Measurements from ENCODE around the gene CNTNAP5.
A peak's percentile ranks its signal among the peaks of the same experiment; 100 is the strongest.

The CNTNAP5 gene

DNA sequence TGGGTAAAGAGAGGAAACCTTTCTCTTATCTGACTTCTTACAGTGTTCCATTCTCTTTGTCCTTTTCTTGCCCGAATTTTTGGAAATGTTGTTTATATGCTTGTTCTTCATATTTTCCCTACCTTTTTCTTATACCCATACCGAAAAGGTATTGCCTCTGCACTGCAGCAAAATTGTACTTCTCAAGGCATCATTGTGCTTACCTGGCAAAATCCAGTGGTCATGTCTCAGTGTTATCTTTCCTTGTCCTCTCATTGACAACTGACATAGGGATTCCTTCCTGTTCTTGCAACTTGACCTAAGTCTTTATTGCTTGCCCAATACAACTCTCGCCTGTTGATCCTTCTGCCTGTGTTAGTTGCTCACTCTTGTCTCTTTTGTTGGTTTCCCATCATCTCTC lies 842.2 kb downstream of the CNTNAP5 start:
- no peak for TF ChIP-seq CTCF (IDR thresholded peaks at IDR 0.05; ENCODE audit: low read depth, low read length, missing control alignments)
- no peak for DNase-seq (ENCODE audit: low read depth)
- no peak overlapping the region for H3K4me3 ChIP-seq (ENCODE audit: low read depth, low read length)
- in situ Hi-C loops (cut with HindIII; ENCODE audit: low sequenced_read_pairs) = no loop called here

DNA sequence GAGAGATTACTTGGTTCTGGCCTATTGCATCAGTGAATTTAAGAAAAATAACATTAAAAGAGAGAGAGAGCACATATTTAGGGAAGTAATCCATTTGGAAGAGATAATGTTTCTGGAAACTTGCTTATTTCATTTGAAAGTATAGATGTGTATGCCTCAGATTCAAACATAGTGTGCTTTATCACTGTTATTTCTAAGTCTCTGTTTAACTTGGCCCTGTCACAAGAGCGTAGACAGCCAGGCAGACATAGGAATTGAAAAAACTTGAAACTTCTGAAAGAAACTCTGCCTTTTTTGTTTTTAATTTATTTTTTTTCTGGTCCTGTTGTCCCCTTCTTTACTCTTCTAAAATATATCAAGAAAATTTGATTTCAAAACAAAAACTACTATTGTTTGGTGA lies 849.1 kb downstream of the CNTNAP5 start:
- TF ChIP-seq CTCF (IDR thresholded peaks at IDR 0.05; ENCODE audit: low read depth, low read length, missing control alignments) = no peak
- H3K4me3 ChIP-seq (ENCODE audit: low read depth, low read length) = no peak overlapping the region
- in situ Hi-C loops (cut with HindIII; ENCODE audit: low sequenced_read_pairs) = no loop called here
- no peak for DNase-seq (ENCODE audit: low read depth)

DNA sequence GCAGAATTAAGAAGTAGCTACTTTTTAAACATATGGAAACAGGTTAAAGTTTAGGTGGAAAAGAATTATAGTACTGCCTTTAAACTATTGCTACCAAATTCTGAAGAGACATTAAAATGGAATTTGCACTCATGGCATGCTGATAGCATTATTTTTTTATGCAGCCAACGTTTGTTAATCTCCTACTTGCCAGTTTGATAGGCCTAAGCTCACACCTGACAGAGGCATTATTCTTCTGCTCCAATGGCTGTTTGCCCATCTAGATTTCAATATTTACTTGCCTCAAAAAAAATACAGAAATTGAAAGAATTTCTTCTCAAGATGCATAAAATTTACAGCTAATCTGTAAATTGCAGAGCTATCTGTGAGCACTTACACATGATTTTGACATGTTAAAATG lies 849.6 kb downstream of the CNTNAP5 start:
- H3K4me3 ChIP-seq (ENCODE audit: low read depth, low read length) = no peak overlapping the region
- in situ Hi-C loops (cut with HindIII; ENCODE audit: low sequenced_read_pairs) = no loop called here
- DNase-seq (ENCODE audit: low read depth) = no peak
- TF ChIP-seq CTCF (IDR thresholded peaks at IDR 0.05; ENCODE audit: low read depth, low read length, missing control alignments) = no peak

GRCh38 chr2:124875627-124876244 lies 850.6 kb downstream of the CNTNAP5 start:
- no peak overlapping the region for H3K4me3 ChIP-seq (ENCODE audit: low read depth, low read length)
- no peak for TF ChIP-seq CTCF (IDR thresholded peaks at IDR 0.05; ENCODE audit: low read depth, low read length, missing control alignments)
- in situ Hi-C loops (cut with HindIII; ENCODE audit: low sequenced_read_pairs) = no loop called here
- no peak for DNase-seq (ENCODE audit: low read depth)

DNA sequence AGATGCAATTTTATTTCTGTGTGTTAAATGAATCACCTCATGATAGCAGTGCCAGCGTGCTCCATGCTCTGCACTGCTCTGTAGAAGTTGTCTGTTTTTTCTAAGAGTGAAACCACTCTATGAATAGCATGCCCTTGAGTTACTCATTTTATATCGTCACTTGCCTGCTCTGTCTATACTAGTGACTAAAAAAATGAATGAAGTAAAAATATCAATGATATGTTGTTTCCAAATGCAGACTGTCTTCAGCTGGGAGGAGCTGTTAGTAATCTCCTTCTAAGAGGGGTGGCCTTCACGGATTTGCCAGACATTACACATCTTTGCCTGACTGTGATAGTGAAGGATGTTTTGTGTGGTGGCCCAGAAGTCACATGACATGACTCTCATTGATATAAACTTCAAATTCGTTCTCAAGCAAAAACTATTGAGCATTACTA lies 852.1 kb downstream of the CNTNAP5 start:
- no peak overlapping the region for H3K4me3 ChIP-seq (ENCODE audit: low read depth, low read length)
- in situ Hi-C loops (cut with HindIII; ENCODE audit: low sequenced_read_pairs) = no loop called here
- peak; percentile 26 for DNase-seq (ENCODE audit: low read depth)
- no peak for TF ChIP-seq CTCF (IDR thresholded peaks at IDR 0.05; ENCODE audit: low read depth, low read length, missing control alignments)

DNA sequence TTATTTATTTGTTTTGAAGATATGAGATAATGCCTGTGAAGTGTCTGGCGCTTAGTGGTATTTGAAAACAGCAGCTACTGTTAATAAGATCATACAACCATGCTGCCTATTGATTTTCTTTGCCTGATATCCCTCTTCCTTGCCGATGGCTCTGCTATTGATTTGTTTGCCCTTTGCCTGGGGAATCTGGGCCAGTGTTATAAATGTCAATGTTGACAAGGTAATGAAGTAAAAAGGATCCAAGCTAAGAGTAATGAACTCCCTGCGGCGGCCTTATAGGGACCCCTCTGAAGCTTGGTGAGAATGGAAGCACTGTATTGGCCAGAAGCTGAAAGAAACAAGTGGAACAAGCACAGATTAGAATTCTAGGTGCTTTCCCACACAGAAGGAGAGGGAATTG lies 854.6 kb downstream of the CNTNAP5 start:
- TF ChIP-seq CTCF (IDR thresholded peaks at IDR 0.05; ENCODE audit: low read depth, low read length, missing control alignments) = no peak
- no peak for DNase-seq (ENCODE audit: low read depth)
- H3K4me3 ChIP-seq (ENCODE audit: low read depth, low read length) = no peak overlapping the region
- in situ Hi-C loops (cut with HindIII; ENCODE audit: low sequenced_read_pairs) = no loop called here
